Activated T-cell treated with anti-CD3 and anti-CD28 coated beads, Interleukin-2, amount 50 U/mL, for 72 hours (primary cell): ENCODE measurements around the gene C9orf50. TPM values are rescaled to one million over a fixed set of nuclear protein-coding genes. Genes with fewer than 3 reads are reported as not detected.
"Not testable (repeated sequence)": the region's sequence is repeated elsewhere in the genome, so short reads cannot be mapped to it uniquely, and the experiment has no call there.

Experiments used
- ATAC-seq, 2 donors: fragments of 150-1000 bp; cut with Tn5 transposase; replicated peaks in 1 of 2; 2 replicates each; pipeline ENCODE4 v1.10.0; 2021; ENCODE audit warnings: moderate library complexity in 2 of 2, mild to moderate bottlenecking in 1 of 2
- DNase-seq, 2 donors: peaks; one replicate each; pipeline ENCODE4 v3.0.0; 2021 to 2022; ENCODE audit warnings: mixed read lengths in 1 of 2
- H3K27ac Mint-ChIP-seq: one replicate; pipeline ENCODE4 v1.8.0; 2022; ENCODE audit warnings: mild to moderate bottlenecking, moderate library complexity, mixed read lengths
- H3K27me3 Mint-ChIP-seq: one replicate; pipeline ENCODE4 v1.8.0; 2022; ENCODE audit warnings: low read depth, mixed read lengths
- H3K36me3 Mint-ChIP-seq, 2 donors: one replicate each; pipeline ENCODE4 v1.8.0; 2022; ENCODE audit warnings: mixed read lengths in 2 of 2, mild to moderate bottlenecking in 1 of 2; ENCODE audit not compliant: insufficient read depth in 2 of 2
- H3K4me1 Mint-ChIP-seq: one replicate; pipeline ENCODE4 v1.8.0; 2022; ENCODE audit warnings: low read depth, mixed read lengths
- H3K4me3 Mint-ChIP-seq, 2 donors: one replicate each; pipeline ENCODE4 v1.8.0; 2022; ENCODE audit warnings: mild to moderate bottlenecking in 2 of 2, mixed read lengths in 2 of 2, moderate library complexity in 2 of 2
- H3K9me3 Mint-ChIP-seq, 2 donors: one replicate each; pipeline ENCODE4 v1.8.0; 2022; ENCODE audit warnings: mixed read lengths in 2 of 2
- total RNA-seq, 2 donors: library from RNA; stranded (reverse); gene quantifications; one replicate each; pipeline ENCODE4 v1.2.3, GENCODE V29; 2022

Gene C9orf50
- total RNA-seq, 2 donors from 2014 or later: 0.31 TPM; not detected in 1

DNA sequence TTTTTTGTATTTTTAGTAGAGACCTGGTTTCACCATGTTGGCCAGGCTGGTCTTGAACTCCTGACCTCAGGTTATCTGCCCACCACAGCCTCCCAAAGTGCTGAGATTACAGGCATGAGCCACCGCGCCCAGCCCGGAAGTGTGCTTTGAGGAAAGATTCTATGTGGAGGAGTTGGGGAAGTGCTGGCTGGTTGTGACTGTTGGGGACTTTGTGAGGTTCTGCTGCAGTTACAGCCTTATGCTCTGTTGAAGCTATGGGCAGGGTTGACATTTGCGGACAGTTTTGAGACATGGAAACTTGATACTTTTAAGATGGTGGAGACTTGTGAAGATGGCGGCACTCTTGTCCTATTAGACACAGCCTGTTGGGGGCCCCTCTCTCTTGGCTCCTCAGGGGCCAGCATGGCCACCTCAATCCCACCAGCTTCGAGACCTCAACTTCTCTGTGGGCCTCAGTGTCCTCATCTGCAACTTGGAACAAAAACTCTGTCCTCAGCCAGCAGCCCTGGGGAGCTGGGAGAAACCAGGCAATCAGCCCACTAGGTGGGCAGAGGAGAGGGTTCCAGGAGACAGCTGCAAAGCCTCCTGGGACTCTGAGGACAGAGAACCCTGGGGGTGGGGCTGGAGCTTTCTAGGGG lies 24.9 kb downstream of the C9orf50 start:
- Mint-ChIP-seq H3K36me3 (no peaks in the 10 kb centered on the region), H3K4me3 (peak overlapping the region; percentile 23 to 63), H3K27ac (no peak overlapping the region), H3K27me3 (peaks cover 15% of the 10 kb centered on the region), H3K4me1 (peaks cover 13% of the 10 kb centered on the region), H3K9me3 (no peaks in the 10 kb centered on the region)
- ATAC-seq (no peak), DNase-seq (no peak)

DNA sequence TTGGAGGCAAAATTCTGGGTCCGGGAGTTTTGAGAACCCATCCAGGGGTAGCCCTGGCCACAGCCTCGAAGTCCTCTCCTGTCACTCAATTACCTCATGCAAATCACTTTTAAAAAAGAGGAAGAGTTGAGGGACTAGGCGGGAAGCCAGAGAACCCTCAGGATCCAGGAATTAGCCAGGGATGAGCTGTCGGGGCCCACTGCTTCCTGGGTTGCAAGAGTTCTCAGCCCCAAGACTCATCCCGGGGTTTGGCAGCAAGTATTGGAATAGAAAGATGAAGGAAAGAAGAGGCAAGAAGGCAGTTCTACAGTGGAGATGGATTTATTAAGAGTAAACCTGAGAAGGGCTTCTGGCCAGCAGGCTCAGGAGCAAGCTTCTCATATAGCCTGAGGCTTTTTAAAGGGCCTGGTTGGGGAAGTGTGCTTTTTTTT lies 25.6 kb downstream of the C9orf50 start:
- peaks cover 13% of the 10 kb centered on the region for H3K4me1 Mint-ChIP-seq
- no peaks in the 10 kb centered on the region for H3K36me3 Mint-ChIP-seq
- no peaks in the 10 kb centered on the region for H3K9me3 Mint-ChIP-seq
- DNase-seq (no peak), ATAC-seq (no peak)
- H3K27me3 Mint-ChIP-seq: peaks cover 15% of the 10 kb centered on the region
- peak overlapping the region in 1 of 2 donors; percentile 3 for H3K4me3 Mint-ChIP-seq
- H3K27ac Mint-ChIP-seq: no peak overlapping the region

DNA sequence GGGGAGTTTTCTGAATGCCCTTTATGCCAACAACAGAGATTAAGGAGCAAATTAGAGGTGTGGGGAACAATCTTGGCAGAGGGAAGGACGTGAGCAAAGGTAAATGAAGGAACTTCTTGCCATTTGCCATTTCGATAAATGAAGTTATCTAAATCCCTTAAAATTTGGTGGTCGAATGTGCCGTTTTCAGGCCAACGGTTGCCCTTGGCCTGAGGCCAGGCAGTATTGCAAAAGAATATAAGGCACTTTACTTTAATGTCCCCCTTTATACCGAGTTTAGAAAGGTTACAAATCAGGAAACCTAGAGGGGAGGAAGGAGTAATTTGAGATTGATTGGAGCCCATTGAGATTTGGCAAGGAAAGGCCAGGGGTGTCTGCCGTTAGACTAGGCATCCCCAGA lies 26.3 kb downstream of the C9orf50 start:
- Mint-ChIP-seq H3K27ac (no peak overlapping the region), H3K27me3 (peaks cover 15% of the 10 kb centered on the region), H3K9me3 (no peaks in the 10 kb centered on the region), H3K4me1 (peaks cover 13% of the 10 kb centered on the region), H3K4me3 (no peak overlapping the region), H3K36me3 (no peaks in the 10 kb centered on the region)
- ATAC-seq (no peak), DNase-seq (no peak)

DNA sequence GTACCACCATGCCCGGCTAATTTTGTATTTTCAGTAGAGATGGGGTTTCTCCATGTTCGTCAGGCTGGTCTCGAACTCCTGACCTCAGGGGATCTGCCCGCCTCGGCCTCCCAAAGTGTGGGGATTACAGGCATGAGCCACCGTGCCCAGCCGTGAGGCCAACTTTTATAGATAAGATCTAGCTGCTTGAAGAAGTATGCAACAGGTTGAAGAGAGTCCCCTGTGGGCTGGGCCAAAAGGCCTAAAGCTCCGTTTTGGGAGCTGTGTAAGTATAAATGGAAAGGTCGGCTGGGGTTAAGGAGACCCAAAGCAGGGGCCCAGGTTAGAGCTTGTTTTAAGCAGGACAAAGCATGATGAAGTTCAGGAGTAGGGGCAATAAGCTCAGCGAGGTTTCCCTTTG lies 28.1 kb downstream of the C9orf50 start:
- not testable (repeated sequence) for H3K4me3 Mint-ChIP-seq, H3K27ac Mint-ChIP-seq, DNase-seq, ATAC-seq, H3K9me3 Mint-ChIP-seq, H3K36me3 Mint-ChIP-seq, H3K4me1 Mint-ChIP-seq
- H3K27me3 Mint-ChIP-seq: peaks cover 15% of the 10 kb centered on the region

DNA sequence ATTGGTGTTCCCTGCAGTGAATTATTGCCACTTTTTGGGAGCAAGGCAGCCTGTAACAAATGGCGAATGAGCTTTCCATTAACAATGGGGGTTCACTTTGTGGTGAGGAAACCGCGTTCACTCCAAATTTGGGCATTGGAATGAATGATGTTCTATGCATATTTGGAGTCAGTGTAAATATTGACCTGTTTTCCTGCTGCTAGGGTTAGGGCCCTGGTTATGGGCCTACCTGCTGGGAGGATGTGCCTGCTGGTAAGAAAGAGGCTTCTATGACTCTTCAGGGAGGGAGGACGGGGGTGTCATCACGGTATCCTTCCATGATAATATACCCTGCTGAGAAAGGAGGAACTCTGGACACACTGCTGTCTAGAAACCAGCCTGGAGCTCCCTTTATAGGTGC lies 29.0 kb downstream of the C9orf50 start:
- no peak overlapping the region for H3K27ac Mint-ChIP-seq
- ATAC-seq (no peak), DNase-seq (no peak)
- peaks cover 6% of the 10 kb centered on the region for H3K4me1 Mint-ChIP-seq
- no peak overlapping the region for H3K4me3 Mint-ChIP-seq
- H3K27me3 Mint-ChIP-seq: peaks cover 15% of the 10 kb centered on the region
- no peaks in the 10 kb centered on the region for H3K9me3 Mint-ChIP-seq
- H3K36me3 Mint-ChIP-seq: no peaks in the 10 kb centered on the region

DNA sequence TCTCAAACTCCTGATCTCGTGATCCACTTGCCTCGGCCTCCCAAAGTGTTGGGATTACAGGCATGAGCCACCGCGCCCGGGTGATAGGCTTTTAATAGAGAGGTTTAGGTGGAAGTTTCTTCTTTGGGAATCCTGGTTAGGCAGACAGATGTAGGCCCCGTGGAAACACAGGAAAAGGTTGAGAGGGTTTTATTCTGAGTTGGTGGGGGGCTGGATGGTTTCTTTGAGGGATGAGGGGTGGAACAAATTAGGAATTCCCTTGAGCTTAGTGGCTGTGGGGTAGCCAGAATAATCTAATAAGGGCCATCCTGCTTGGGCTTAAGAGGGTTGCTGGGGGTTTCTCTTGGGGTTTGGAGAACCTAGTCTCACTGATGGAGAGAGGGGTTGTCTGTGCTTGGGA lies 30.4 kb downstream of the C9orf50 start:
- Mint-ChIP-seq H3K4me3 (no peak overlapping the region), H3K27me3 (peaks cover 8% of the 10 kb centered on the region), H3K36me3 (no peaks in the 10 kb centered on the region), H3K4me1 (peaks cover 5% of the 10 kb centered on the region), H3K9me3 (no peaks in the 10 kb centered on the region), H3K27ac (no peak overlapping the region)
- no peak for ATAC-seq
- DNase-seq: no peak

DNA sequence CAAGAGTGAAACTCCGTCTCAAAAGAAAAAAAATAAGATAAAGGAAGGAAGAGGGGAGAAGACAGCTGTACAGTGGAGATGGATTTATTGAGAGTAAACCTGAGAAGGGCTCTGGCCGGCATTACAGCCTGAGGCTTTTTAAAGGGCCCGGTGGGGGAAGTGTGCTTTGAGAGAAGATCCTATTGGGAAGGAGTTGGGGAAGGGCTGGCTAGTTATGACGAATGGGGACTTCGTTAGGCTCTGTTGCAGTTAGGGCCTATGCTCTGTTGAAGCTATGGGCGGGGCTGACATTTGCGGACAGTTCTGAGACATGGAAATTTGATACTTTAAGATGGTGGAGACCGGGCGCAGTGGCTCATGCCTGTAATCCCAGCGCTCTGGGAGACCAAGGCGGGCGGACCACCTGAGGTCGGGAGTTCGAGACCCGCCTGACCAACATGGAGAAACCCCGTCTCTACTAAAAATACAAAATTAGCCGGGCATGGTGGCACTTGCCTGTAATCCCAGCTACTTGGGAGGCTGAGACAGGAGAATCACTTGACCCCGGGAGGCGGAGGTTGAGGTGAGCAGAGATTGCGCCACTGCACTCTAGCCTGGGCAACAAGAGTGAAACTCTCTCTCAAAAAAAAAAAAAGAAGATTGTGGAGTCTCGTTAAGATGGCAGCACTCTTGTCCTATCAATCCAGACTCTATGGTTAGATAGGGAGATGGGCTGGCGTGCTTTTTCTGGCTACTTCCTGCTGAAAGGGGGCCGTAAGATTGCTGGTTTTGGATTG lies 33.2 kb downstream of the C9orf50 start:
- Mint-ChIP-seq H3K4me3 (no peak overlapping the region), H3K36me3 (no peaks in the 10 kb centered on the region), H3K9me3 (peaks cover 0 to 2% of the 10 kb centered on the region in 2 donors), H3K27me3 (no peaks in the 10 kb centered on the region), H3K4me1 (peaks cover 26% of the 10 kb centered on the region), H3K27ac (no peak overlapping the region)
- DNase-seq: no peak
- no peak for ATAC-seq

DNA sequence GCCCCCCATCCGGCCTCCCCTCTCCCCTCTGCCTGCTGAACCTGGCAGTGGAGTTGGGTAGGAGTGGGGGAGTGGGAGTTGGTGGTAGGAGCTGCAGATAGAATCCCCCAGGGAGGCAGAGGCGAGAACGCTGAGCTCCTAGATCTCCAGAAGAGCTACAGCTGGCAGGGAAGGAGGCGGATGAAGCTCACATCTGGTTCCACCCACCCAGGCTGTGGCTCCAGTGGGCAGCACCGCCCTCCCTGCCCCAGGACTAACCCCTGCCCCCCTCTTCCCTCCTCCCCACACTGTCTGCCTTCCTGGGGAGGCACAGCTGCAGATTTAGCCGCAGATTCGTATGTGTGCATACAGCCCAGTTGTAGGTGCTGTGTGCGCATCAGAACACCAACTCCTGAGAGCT lies 34.2 kb downstream of the C9orf50 start:
- H3K4me1 Mint-ChIP-seq: peaks cover 36% of the 10 kb centered on the region
- H3K9me3 Mint-ChIP-seq: peaks cover 0 to 2% of the 10 kb centered on the region in 2 donors
- ATAC-seq (no peak), DNase-seq (no peak)
- no peaks in the 10 kb centered on the region for H3K36me3 Mint-ChIP-seq
- no peak overlapping the region for H3K27ac Mint-ChIP-seq
- no peaks in the 10 kb centered on the region for H3K27me3 Mint-ChIP-seq
- no peak overlapping the region for H3K4me3 Mint-ChIP-seq

DNA sequence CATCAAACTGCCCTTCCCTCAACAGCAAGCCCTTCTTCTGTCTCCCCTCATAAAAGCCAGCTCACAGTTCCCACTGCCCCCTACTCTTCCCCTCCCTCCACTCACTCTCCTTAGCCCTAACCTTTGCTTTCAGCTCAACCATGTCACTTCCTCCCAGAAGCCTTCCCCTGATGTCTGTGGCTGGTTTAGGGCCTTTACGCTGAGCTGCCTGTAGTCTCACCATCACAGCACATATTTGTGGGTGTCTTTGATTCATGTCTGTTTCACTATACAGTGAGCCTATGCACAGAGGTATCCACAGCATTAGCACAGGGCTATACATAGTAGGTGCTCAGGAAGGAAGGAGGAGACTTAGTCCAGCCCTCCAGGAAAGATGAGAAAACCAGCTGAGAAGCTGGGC lies 34.7 kb downstream of the C9orf50 start:
- Mint-ChIP-seq H3K27ac (no peak overlapping the region), H3K4me3 (no peak overlapping the region), H3K27me3 (no peaks in the 10 kb centered on the region), H3K9me3 (peaks cover 0 to 2% of the 10 kb centered on the region in 2 donors), H3K36me3 (no peaks in the 10 kb centered on the region), H3K4me1 (peaks cover 36% of the 10 kb centered on the region)
- DNase-seq (no peak), ATAC-seq (peak; percentile 14 to 52)

DNA sequence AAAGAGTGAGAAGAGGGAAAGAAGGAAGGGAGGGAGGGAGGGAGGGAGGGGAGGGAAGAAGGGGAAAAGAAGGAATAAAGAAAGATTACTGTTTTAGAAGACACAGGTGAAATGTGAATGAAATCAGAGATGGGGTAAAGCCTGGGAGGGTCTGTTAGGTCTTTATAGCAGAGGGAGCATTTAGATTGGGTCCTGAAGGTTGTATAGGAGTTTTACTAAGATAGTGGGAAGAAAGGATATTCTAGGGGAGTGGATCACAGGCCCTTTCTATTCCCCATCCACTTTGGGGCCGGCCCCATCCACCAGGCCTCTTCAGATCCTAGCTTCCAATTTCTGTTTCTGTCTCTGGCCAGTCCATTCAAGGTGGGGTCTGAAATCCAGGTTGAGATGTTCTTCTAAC lies 35.5 kb downstream of the C9orf50 start:
- Mint-ChIP-seq H3K4me1 (peaks cover 45% of the 10 kb centered on the region), H3K27me3 (no peaks in the 10 kb centered on the region), H3K9me3 (peaks cover 0 to 2% of the 10 kb centered on the region in 2 donors), H3K4me3 (no peak overlapping the region), H3K36me3 (no peaks in the 10 kb centered on the region), H3K27ac (no peak overlapping the region)
- ATAC-seq (no peak), DNase-seq (no peak)

DNA sequence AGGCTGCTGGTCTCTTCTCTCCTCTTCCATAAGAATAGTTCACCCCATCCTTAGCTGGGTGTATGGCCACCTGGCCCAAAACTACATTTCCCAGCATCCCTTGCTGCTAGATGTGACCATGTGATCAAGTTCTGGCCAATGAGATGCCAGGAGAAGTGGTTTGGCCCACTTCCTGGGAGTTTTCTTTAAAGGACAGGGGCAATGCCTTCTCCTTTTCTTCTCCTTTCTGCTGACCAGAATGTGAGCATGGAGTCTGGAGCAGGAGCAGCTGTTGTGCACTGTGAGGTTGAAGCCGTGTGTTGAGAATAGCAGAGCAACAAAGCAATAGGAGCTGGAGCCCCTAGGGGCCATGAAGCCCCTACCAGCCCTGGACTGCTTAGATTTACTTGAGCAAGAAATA lies 36.8 kb downstream of the C9orf50 start:
- Mint-ChIP-seq H3K27ac (peak overlapping the region; percentile 80), H3K4me1 (peaks cover 58% of the 10 kb centered on the region), H3K4me3 (peak overlapping the region in 1 of 2 donors; percentile 20), H3K27me3 (no peaks in the 10 kb centered on the region), H3K36me3 (no peaks in the 10 kb centered on the region), H3K9me3 (peaks cover 0 to 2% of the 10 kb centered on the region in 2 donors)
- DNase-seq: peak; percentile 65 to 67
- peak; percentile 60 to 61 for ATAC-seq

DNA sequence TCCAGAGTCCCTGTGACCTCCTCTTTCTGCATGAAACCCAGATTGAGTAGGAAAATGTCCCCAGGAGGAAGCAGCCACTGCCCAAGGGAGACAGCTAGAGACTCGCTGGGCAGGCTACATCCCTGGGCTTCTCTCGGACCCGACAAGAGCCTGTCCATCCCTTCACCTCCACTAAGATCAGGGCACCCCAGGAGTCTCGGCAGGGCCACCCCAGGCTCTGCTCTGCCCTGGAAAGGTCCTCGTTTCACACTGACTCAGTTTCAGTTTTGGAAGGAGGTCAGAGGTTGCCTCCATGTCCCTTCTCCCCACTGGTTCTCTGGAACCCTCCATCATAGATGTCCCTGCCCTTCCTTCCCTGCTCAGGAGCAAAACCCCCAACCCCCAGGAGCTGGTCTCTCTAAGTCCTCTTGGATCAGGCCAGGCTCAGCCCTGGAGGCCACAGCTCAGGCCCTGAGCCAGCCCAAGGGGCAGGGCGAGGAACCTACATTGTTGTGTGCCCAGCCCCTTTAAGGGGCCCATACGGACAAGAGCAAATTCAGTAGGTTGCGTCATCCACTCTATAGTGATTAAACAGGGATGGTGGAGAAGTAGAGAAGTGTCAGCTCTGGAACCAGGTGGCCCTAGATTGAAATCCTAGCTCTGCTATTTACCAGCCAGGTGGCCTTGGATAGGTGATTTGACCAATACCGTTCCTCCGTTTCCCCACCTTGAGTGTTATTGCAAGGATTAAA lies 37.4 kb downstream of the C9orf50 start:
- no peaks in the 10 kb centered on the region for H3K27me3 Mint-ChIP-seq
- H3K36me3 Mint-ChIP-seq: no peaks in the 10 kb centered on the region
- H3K9me3 Mint-ChIP-seq: peaks cover 0 to 2% of the 10 kb centered on the region in 2 donors
- H3K27ac Mint-ChIP-seq: peak overlapping the region; percentile 31
- peak overlapping the region; percentile 42 to 59 for H3K4me3 Mint-ChIP-seq
- ATAC-seq (peak; percentile 18 to 32), DNase-seq (no peak)
- H3K4me1 Mint-ChIP-seq: peaks cover 59% of the 10 kb centered on the region

DNA sequence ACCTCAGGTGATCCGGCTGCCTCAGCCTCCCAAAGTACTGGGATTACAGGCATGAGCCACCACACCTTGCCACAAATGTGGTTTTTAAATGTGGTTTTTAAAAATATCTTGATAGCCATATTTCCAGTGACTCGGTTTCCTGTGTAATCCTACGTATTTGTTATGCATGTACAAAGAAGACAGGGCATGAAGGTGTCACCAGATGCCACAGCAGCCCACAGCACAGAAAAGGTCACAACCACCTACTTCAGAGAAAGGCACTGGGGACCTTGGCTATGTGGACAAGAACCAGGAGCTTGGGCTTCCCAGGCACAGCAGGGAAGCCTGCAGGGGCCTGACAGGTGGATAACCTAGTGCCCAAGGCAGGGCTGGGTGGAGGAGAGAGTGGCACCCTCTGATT lies 38.0 kb downstream of the C9orf50 start:
- Mint-ChIP-seq H3K36me3 (no peaks in the 10 kb centered on the region), H3K4me1 (peaks cover 59% of the 10 kb centered on the region), H3K9me3 (peaks cover 0 to 2% of the 10 kb centered on the region in 2 donors), H3K4me3 (peak overlapping the region in 1 of 2 donors; percentile 36), H3K27me3 (no peaks in the 10 kb centered on the region), H3K27ac (no peak overlapping the region)
- ATAC-seq: peak; percentile 55 to 57
- DNase-seq: peak in 1 of 2 donors; percentile 10
